Measurements from ENCODE around the gene PDSS2.

PDSS2 gene

DNA sequence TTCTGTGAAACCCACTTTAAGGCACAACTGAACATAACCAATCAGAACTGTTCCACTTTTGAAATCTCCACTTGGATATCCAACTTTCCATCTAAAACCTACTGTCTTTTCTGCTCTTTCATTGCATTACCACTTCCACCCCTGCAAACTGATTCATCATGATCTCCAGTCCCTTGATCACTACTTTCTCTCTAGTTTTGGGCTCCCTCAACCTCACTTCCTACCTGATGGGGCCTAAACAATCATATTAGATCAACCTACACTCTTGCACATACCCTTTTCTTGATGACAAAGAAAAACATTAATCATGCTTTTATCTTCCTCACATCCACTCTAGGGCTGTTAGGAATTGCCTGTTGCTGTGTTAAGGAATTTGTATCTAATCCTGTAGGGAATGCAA is 137.6 kb downstream of the PDSS2 start:
- no peak overlapping the region for H3K4me3 ChIP-seq (ENCODE audit: low read depth, low read length)
- TF ChIP-seq, protein P1, sequence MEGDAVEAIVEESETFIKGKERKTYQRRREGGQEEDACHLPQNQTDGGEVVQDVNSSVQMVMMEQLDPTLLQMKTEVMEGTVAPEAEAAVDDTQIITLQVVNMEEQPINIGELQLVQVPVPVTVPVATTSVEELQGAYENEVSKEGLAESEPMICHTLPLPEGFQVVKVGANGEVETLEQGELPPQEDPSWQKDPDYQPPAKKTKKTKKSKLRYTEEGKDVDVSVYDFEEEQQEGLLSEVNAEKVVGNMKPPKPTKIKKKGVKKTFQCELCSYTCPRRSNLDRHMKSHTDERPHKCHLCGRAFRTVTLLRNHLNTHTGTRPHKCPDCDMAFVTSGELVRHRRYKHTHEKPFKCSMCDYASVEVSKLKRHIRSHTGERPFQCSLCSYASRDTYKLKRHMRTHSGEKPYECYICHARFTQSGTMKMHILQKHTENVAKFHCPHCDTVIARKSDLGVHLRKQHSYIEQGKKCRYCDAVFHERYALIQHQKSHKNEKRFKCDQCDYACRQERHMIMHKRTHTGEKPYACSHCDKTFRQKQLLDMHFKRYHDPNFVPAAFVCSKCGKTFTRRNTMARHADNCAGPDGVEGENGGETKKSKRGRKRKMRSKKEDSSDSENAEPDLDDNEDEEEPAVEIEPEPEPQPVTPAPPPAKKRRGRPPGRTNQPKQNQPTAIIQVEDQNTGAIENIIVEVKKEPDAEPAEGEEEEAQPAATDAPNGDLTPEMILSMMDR (IDR thresholded peaks at IDR 0.05; ENCODE audit: low read depth, low read length), result no peak
- DNase-seq (ENCODE audit: low read depth, low spot score), result no peak
- in situ Hi-C loops (cut with HindIII; ENCODE audit: low sequenced_read_pairs), result no loop called here

DNA sequence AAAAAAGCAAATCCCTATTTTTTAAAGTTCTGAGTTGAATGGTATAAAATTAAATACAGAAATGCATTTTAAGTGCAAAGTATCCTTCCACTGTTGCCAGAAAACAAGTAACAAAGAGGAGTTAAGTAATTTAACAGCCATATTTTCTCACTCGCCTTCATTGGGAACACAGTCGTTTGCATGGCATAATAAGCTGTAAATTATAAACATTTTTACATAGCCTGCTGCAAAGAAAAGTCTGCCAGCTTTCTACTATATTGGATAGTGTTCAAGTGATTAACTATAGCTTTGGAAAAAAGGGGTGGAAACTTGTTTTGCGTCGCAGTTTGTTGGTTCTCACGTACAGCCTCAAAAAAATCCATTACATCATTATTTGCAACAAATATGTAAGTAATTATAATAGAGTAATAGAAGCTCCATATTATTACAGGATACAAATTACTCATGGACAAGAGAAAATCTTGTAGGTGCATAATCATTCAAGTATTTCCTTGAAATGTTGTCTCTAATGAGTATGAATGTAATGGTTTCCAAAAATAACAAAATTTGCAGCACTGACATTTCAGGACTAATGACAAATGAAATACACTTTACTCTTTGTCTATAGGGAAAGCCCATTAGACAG is 139.3 kb downstream of the PDSS2 start:
- DNase-seq (ENCODE audit: low read depth, low spot score), result peak; percentile 39
- in situ Hi-C loops (cut with HindIII; ENCODE audit: low sequenced_read_pairs), result no loop called here
- TF ChIP-seq, protein P1 (IDR thresholded peaks at IDR 0.05; ENCODE audit: low read depth, low read length), result no peak
- no peak overlapping the region for H3K4me3 ChIP-seq (ENCODE audit: low read depth, low read length)

- H3K4me3 ChIP-seq (ENCODE audit: low read depth, low read length), result no peak overlapping the region
- DNase-seq (ENCODE audit: low read depth, low spot score), result peak; percentile 49
- TF ChIP-seq, protein P1 (IDR thresholded peaks at IDR 0.05; ENCODE audit: low read depth, low read length), result peak; percentile 86
- in situ Hi-C loops (cut with HindIII; ENCODE audit: low sequenced_read_pairs), result no loop called here
Measured at GRCh38 chr6:107318100-107318736, 141.1 kb downstream of the PDSS2 start.

DNA sequence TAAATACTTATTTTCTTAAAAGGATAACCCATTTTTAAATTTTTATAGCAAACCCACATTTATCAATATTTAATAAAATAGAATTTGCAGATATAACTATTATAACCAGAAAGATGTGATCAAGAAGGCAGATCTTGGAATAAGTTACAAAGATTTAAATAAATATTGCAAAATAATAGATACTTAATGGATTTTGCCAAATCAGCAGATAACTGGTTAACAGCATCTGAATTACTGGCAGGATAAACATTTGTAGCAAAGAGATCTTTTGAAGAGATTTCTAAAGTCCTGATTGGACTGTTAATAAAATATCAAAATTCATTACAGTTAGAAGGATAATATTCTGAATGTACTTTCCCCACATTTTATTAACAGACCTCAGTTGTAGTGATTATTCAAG is 144.2 kb downstream of the PDSS2 start:
- in situ Hi-C loops (cut with HindIII; ENCODE audit: low sequenced_read_pairs), result no loop called here
- TF ChIP-seq, protein P1 (IDR thresholded peaks at IDR 0.05; ENCODE audit: low read depth, low read length), result no peak
- DNase-seq (ENCODE audit: low read depth, low spot score), result no peak
- no peak overlapping the region for H3K4me3 ChIP-seq (ENCODE audit: low read depth, low read length)

GRCh38 chr6:107314531-107314939 is 144.8 kb downstream of the PDSS2 start:
- H3K4me3 ChIP-seq (ENCODE audit: low read depth, low read length), result no peak overlapping the region
- in situ Hi-C loops (cut with HindIII; ENCODE audit: low sequenced_read_pairs), result no loop called here
- TF ChIP-seq, protein P1 (IDR thresholded peaks at IDR 0.05; ENCODE audit: low read depth, low read length), result no peak
- no peak for DNase-seq (ENCODE audit: low read depth, low spot score)

- in situ Hi-C loops (cut with HindIII; ENCODE audit: low sequenced_read_pairs), result no loop called here
- TF ChIP-seq, protein P1 (IDR thresholded peaks at IDR 0.05; ENCODE audit: low read depth, low read length), result no peak
- no peak for DNase-seq (ENCODE audit: low read depth, low spot score)
- H3K4me3 ChIP-seq (ENCODE audit: low read depth, low read length), result no peak overlapping the region
Measured at GRCh38 chr6:107313776-107314175, 145.6 kb downstream of the PDSS2 start.

Data from astrocyte of the spinal cord (primary cell).